GM23248 (cell line): ENCODE data around the gene CNGB1.

Experiments
- EZH2 ChIP-seq: fragments of 200-600 bp; sonication (generic); IDR thresholded peaks from 2 replicates; pipeline ENCODE4 v1.6.1; 2018; ENCODE audit warnings: antibody characterized with exemption, mild to moderate bottlenecking; ENCODE audit not compliant: insufficient read depth, poor library complexity, severe bottlenecking
- EZH2phosphoT487 ChIP-seq: fragments of 200-600 bp; sonication (generic); IDR thresholded peaks from 2 replicates; pipeline ENCODE4 v1.6.1; 2018; ENCODE audit warnings: antibody characterized with exemption, moderate library complexity, mild to moderate bottlenecking, low read depth; ENCODE audit not compliant: insufficient read depth

GRCh38 chr16:57837305-57838125 is 133.4 kb downstream of the CNGB1 start:
- no peak for TF ChIP-seq EZH2phosphoT487
- no peak for TF ChIP-seq EZH2
